HG03520 (cell line): Measurements from ENCODE around the gene FNBP1.

Experiments used
- ATAC-seq: cut with Tn5 transposase; IDR thresholded peaks from one replicate; pipeline ENCODE4 v1.9.1; 2021; ENCODE audit warnings: mild to moderate bottlenecking, moderate library complexity; ENCODE audit not compliant: unreplicated experiment

The FNBP1 gene

DNA sequence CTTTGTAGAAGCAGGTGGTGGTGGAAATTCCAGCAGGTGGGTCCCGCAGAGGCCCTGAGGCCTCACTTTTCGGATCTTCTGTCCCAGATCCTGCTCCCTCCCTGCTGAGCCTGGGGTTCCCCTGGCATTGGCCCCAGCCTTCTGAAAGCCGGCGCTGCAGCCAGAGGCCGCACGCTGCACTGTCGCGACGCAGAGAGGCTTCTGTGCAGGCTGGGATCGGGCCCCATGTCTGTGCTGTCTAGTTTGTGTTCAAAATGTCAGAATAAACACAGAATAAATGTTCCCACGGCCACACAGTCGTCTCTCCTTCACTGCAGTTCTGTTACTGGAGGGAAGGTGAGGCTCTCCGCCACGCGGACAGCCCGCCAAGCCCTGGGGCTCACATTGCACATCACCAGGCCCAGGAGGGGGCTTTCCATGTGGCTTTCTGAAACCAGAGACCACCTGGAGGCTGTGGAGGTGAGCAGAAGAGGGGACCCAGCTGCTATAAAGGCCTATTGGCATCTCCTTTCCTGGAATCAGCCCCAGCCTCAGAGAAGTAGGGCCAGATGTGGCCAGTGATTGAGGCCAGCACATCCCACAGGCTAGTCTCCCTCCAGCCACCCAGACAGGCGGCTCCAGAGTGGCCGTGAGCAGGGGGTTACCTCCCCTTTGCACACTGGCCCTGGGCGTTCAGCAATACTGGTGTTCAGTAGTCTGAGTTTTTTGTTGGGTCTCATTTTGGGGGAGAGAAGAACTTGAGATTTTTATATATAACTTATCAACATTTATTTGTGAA is 161.3 kb downstream of the FNBP1 start:
- no peak for ATAC-seq

DNA sequence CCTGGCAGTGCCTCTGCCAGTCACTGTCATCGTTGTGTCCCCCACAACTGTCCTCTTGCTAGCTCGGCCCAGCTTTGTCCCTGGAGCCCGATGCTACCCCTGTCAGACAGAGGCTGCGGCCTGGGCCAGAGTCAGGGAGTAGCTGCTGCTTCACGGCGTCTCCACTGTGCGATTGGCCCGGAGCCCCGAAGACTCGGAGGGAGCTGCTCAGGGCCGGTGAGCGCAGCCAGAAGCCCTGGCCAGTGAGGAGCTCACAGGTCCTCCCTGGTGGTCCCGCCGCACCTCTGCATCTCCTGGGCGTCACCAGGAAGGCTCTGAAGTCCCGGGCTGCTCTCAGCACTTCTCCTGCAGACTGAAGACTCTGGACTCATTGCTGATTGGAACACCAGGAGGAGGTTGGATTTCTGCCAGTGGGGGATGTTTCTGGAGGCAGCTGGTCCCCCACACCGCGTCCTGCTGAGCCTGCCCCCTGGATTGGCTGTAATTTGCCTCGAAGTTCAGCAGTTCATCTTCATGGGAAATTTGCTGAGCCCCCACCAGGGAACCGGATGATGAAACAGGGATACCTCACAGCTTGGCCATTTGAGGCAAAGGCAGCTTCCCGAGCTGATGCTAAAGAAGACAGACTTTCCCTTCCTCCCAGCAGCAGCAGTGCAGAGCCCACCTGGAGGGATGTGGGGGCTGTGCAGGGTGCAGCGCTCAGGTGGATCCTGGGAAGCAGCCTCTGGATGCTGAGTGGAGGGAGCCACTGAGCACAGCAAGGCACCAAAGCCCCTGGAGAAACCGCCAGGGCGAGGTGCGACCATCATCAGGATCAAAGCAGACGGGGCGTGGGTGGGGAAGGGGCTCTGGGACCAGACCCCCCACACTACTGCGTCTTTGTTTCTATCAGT is 162.1 kb downstream of the FNBP1 start:
- ATAC-seq = no peak

DNA sequence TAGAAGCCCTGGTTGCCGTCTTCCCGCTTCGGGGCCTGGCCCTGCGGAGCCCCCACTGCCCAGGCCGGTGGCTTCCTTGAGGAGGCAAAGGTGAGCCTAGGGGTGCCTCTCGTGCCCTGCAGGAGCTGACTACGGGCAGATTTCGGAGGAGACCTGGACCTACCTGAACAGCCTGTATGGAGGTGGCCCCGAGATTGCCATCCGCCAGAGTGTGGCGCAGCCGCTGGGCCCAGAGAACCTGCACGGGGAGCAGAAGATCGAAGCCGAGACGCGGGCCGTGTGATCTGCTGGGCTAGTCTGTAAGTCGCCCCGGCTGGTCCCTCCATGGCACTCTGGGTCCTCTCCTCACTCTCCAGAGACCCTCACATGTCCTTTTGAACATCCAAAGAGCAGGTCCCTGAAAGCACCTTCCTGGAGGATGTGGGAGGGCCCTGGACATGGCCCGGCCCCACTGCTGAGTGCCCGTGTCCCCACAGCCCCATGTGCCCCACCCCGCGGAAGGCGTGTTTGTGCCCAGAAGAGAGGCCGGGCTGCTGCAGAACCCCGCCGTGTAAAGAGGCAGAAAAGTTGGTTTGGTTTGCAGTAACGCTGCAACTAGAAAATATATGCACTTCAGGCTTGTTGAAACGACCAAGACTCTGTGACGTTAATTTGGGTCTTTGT is 162.9 kb downstream of the FNBP1 start:
- ATAC-seq = no peak

DNA sequence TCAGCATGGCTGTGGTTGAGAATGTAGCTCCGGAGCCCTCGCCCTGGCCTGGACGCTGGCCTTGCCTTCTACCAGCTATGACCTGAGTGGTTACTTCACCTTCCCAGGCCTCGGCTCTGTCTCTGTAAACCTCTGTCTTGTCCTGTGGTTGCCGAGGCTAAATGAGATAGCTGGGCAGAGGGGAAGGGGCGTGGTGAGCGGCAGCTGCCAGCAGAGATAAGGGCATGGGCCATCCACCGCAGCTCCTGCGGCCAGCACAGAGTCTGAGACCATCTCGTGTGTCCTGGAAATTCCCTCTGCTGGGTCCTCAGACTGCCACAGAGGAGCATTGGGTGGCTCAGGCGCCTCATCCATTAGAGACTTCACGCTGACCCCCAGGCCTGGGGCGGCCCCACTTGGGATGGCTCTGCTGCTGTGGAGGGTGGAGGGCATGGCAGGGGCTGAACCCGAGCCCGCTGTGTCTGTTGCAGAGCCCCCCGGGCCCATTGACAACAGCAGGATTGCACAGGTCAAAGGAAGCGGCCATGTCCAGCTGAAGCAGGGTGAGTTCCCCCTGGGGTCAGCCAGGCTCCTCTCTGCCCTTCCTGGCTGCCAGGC is 163.8 kb downstream of the FNBP1 start:
- ATAC-seq = no peak

DNA sequence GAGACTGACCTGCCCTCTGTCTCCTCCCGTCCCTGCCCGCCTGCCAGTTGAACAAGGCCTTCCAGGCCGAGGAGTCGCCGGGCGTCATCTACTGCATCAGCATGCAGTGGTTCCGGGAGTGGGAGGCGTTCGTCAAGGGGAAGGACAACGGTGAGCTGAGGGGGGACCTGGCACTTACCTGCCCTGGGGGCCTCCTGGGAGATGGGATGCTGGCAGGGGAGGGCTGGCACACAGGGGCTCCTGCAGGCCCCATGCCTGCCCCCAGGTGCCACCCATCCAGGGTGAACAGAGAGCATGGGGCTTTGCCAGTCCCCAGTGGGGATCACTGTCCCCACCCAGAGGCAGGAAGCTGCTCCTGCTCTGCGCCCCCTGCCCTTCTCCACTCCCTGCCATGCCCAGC is 164.7 kb downstream of the FNBP1 start:
- ATAC-seq = no peak

DNA sequence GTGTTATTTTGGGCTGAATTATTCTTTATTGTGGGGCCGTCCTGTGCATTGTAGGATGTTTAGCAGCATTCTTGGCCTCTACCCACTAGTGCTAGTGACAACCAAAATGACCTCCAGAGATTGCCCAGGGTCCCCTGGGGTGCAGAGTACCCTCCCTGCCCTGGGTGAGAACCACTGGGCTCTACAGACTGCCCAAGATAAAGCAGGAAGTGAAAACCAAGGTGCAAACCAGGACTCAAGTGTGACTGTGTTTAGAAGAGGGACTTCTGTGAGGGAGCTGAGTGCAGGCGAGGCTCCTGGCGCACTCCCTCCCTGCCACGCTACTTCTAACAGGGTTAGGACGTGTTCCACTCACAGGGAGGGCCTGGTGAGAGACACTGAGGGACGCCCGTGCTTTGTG is 166.2 kb downstream of the FNBP1 start:
- no peak for ATAC-seq

DNA sequence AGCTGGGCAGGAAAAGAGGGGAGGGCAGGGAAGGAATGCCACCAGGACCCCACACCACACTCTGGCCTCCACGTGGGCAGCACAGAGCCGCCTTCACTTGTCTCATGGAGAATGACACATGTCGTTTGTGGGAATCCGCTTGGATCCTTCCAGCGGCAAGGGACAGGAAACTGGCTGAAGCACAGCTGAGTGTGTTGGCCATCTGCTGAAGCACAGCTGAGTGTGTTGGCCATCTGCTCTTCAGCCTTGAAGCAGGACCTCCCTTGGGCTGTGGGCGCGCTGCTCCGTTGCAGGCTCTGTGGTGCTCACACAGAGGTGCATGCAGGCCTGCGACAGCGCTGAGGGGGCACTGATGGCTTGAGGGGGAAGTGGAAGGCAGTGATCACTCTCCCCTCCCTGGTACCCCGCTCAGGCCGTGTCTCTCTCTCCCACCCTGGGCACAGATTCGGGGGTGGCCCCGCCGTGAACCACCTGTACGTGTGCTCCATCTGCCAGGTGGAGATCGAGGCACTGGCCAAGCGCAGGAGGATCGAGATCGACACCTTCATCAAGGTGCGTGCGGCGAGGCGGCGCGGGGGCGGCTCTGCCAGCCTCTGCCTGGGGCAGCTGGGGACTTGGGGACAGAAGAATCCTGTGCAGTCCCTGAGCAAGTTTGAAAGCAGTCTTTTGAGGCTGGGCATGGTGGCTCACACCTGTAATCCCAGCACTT is 167.1 kb downstream of the FNBP1 start:
- no peak for ATAC-seq

DNA sequence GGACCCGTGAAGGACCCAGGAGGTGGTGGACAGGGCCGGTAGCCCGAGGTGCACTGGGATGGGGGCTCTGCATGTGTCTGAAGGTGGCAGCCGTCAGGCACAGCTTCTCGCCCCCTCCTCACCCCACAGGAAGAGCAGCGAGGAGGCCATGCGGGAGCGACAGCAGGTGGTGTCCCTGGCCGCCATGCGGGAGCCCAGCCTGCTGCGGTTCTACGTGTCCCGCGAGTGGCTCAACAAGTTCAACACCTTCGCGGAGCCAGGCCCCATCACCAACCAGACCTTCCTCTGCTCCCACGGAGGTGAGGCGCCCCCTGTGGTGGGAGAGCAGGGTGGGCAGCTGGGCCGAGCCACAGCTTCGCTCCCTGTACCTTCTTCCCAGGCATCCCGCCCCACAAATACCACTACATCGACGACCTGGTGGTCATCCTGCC is 167.8 kb downstream of the FNBP1 start:
- ATAC-seq = no peak

DNA sequence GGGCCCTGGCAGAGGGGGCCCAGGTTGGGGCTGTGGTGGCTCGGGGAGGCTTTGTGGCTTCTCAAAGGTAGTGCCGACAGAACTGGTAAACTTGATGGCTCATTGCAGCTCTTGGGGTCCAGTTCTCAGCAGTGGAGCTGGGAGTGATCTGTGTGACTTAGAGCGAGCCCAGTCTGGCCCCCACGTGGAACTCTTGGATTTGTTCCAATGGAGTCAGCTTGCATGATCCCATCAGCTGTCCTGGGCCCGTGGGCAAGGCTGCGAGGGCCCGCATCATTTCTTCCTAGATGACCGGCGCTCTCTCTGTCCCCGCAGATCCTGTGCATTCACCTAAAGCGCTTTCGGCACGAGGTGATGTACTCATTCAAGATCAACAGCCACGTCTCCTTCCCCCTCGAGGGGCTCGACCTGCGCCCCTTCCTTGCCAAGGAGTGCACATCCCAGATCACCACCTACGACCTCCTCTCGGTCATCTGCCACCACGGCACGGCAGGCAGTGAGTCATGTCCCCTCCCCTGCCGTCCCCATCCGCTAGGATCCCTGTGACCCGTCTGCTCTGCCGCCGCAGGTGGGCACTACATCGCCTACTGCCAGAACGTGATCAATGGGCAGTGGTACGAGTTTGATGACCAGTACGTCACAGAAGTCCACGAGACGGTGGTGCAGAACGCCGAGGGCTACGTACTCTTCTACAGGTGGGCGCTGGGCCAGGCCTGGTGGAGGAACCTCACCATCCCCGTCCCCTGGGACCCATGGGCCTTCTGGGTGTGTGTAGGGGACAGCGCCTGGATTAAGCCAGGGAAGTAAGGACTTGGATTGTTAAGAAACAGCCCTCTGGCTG is 168.5 kb downstream of the FNBP1 start:
- no peak for ATAC-seq

DNA sequence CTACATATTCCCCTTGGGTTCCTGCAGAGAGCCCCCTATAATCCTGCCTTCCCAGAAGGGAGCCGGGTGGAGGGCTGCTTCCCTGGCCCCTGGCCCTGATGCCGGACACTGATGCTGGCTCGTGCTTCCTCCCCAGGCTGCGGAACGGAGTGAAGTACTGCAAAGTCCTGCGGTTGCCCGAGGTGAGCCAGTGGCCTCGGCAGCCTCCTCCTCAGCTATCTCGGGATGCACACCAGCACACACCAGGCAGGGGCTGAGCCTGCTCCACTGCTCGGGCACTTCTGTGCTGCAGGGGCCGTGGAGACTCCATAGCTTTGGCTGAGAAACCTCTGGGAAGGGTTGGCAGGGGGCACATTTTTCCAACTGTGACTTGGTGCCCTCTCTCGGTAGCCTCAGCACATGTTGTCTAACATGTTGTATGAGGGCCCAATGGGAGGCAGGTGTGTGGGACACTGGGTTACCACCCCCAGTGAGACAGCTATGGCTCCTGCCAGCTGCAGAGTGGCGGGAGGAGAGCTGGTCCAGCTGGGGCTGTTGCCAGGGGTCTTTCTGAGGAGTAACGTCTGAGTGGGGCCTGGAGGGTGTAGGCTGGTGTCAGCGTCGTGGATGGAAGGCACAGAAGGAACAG is 169.3 kb downstream of the FNBP1 start:
- no peak for ATAC-seq

DNA sequence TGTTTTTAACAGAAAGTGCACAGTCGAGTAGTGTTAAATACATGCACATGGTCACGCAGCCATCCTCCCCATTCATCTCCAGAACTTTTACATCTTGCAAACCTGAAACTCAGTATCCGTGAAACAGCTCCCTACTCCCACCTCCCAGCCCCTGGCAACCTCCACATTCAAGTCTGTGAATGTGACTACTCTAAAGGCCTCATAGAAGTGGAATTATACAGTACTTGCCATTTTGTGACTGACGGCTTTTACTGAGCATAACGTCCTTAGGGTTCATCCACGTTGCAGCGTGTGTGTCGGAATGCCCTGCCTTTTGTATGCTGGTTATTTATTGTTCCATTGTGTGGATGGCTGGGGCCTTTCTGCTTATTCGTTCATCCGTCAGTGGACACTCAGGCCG is 171.9 kb downstream of the FNBP1 start:
- ATAC-seq = no peak

DNA sequence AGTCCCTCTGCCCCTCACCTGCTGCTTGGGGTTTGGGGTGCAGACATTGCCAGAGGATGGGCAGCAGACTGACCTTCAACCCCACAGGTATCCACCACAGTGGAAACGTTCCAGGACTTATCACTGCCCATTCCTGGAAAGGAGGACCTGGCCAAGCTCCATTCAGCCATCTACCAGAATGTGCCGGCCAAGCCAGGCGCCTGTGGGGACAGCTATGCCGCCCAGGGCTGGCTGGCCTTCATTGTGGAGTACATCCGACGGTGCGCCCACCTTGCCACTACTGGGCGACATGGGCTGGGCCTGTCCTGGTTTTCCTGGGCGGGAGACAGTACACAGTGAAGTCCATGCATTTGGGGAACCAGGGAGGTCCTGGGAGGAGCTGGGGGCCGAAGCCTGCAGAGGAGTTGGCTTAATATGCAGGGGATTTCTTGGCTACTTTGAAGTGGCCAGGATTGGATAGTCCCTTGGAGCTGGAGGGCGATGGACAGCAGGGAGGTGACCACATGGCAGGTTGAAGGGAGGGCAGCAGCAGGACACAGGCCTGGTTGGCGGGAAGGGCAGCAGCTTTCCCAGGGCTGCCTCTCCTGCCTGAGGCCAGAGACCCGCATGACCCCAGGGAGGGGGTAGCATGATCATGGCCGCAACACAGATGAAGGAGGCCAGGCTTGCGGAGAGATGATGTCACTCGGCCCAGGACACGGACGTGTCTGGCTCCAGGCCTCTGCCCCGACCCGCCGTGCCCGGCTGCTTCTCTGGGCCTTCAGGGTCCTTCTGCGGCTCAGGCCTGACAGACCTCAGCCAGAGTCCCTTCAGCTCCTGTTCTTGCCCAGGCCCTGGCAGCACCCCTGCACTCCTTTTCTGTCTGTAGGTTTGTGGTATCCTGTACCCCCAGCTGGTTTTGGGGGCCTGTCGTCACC is 173.1 kb downstream of the FNBP1 start:
- ATAC-seq = no peak

DNA sequence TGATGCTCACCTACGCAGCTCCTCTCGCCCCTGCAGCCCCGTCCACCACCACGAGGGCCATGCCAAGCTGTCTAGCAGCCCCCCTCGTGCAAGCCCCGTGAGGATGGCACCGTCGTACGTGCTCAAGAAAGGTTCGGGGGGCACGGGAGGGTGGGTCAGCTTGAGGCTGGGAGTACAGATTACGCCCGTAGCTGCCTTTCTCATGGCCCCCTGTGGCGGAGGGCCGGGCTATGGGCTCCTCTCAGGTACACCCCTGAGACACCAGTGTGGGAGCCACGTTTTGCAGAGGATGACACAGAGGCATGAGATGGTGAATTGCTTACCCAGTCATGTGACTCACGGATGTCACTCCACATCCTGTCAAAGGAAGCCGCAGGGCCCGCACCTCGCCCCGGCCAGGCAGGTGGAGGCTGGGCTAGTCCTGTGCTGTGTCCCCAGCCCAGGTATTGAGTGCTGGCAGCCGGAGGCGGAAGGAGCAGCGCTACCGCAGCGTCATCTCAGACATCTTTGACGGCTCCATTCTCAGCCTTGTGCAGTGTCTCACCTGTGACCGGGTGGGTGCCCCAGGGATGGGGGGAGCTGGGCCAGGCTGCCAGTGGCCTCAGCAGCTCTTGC is 174.0 kb downstream of the FNBP1 start:
- ATAC-seq = no peak

DNA sequence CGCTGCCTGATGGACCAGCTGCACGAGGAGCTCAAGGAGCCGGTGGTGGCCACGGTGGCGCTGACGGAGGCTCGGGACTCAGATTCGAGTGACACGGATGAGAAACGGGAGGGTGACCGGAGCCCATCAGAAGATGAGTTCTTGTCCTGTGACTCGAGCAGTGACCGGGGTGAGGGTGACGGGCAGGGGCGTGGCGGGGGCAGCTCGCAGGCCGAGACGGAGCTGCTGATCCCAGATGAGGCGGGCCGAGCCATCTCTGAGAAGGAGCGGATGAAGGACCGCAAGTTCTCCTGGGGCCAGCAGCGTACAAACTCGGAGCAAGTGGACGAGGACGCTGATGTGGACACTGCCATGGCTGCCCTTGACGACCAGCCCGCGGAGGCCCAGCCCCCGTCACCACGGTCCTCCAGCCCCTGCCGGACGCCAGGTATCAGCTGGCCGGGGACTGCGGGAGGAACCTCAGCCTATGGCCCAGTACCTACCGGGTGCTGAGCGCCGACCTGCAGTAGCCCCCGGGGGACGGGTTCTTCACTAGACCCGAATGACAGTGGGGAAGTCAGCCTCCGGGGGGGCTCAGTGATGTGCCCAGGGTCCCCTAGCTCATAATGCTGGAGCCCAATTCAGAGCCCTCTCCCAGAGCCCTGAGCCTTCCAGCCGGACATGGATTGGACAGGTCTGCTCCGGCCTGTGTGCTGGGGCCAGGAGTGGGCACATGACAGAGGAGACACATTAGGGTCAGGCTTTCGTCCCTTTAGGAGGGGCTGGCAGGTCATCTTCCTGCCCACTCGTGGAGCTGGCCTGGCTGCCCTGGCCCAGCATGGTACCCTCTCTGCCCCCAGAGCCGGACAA is 174.7 kb downstream of the FNBP1 start:
- no peak for ATAC-seq

DNA sequence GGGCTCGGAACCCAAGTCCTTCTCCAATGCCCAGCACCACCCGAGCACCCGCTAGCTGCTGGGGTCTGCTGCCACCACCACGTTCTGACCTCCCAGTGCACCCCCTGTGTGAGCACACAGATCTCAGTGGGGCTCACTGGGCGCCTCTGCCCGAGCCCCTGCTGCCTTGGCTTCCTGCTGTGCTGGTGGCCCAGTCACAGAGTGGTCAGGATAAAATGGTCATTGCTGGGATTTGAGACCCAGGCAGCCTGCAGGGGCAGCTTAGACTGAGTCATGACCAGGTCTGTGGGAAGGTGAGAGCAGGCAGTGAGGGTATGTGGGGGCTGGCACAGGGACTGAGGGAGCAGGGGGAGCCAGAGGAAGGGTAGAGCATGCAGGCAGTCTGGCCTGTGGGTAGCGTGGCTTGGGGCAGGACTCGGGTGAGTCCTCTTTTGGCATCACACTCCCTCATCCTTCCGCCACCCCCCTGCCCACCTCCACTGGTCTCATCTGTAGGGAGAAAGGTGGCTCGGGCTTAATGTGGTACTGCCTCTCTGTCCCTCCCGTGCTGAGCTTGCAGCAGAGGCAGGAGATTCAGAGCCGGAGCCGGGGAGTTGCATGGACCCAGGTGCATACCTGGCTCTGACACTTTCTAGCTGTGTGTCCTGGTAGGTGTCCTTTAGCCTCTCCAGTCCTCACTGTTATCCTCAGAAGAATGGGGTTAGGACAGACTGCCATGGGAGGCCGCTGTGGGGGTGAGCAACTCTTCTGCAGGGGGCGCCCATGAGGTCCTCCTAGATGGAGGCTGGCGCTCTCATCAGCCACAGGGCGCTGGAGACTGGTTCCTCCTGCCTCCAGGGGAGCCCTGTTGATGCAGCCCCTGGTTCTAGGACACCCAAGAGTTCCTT is 175.6 kb downstream of the FNBP1 start:
- ATAC-seq = no peak
